SW 1271 (cell line): ENCODE measurements around the gene ANKDD1A.

Experiments
- DNase-seq, 2 experiments: peaks; one replicate each; lab custom pipeline; 2025; lab: John Stamatoyannopoulos, UW

Gene ANKDD1A

DNA sequence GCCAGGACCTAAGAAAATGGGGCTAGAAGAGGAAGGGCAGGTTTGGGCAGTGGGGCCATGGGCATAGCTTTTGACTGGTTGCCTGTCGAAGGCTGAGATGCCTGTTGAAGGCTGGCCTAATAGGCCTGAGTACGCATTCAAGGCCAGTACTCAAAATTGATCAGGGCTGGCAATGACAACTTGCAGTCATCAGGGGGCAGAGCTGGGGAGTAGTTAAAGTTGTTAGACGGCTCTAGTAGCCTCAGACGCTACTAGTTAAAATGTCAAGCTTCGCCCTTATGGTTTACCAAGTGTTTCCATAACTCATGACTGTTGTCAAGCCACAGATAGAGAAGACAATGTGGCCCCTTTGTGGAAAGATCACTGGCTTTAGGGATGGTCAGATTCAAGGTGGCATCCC is 49.3 kb downstream of the ANKDD1A start:
- DNase-seq, result no peak

DNA sequence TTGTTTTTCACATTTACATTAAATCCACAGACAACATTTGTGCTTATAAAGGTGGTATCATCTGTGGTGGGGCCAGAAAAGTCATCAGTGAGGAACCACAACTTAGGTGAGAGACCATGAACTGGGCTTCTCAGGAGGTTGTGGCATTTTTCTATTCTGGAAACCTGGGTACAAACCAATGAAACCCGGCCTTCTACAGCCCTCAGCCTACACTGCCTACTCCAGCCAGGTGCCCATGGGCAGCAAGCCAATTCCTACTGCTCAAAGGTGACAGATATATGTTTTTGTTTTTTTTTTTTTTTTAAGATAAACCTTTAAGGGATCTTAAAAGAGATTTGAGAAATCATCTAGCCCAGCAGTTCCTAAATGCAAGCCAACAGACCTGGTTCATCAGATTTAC is 57.7 kb downstream of the ANKDD1A start:
- no peak for DNase-seq

GRCh38 chr15:64970698-64971097 is 59.0 kb downstream of the ANKDD1A start:
- no peak for DNase-seq

- DNase-seq, result no peak
Measured at GRCh38 chr15:64975390-64975789, 63.7 kb downstream of the ANKDD1A start.

DNA sequence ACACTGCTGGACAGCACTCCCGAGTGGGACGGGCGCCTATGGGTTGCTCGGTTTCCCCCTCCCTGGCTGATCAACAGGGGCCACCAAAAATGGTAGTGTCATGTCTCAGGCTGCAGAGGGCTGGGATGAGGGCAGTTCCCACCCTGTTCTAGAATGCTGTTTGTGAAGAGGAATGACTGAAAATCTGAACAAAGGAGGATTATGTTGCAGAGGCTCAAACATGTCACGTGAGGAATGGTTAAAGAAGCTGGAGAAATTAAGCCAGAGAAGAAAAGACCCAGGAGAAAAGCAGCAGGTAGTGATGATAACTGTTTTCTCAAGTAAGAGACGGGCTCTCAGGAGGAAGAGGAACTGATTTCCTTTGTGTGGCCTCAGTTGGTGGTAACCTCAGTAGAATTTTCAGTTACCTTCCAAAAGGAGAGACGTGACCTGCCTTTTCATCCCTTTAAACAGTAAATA is 67.6 kb downstream of the ANKDD1A start:
- no peak for DNase-seq

DNA sequence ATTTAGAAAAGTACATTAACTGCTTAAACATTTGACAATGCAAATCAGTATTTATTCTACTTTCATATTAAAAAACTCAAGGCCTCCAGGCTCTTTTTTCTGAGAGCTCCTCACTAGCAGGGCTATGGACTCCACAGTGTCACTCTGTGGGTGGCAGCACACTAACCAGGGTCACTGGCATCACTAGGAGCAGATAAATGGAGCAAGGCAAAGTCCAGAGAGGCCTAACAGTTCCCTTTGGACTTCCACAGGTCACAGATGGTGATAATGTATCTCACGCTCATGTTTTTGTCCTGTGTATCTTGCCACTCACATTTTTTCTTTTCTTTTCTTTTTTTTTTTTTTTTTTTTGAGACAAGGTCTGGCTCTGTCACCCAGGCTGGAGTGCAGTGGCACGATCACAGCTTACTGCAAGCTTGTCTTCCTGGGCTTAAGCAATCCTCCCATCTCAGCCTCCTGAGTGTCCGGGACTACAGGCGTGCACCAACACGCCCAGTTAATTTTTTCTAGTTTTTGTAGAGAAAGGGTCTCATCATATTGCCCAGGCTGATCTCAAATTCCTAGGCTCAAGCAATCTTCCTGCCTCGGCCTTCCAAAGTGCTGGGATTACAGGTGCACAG is 70.2 kb downstream of the ANKDD1A start:
- DNase-seq, result no peak

- no peak for DNase-seq
Measured at GRCh38 chr15:64982472-64982871, 70.8 kb downstream of the ANKDD1A start.

DNA sequence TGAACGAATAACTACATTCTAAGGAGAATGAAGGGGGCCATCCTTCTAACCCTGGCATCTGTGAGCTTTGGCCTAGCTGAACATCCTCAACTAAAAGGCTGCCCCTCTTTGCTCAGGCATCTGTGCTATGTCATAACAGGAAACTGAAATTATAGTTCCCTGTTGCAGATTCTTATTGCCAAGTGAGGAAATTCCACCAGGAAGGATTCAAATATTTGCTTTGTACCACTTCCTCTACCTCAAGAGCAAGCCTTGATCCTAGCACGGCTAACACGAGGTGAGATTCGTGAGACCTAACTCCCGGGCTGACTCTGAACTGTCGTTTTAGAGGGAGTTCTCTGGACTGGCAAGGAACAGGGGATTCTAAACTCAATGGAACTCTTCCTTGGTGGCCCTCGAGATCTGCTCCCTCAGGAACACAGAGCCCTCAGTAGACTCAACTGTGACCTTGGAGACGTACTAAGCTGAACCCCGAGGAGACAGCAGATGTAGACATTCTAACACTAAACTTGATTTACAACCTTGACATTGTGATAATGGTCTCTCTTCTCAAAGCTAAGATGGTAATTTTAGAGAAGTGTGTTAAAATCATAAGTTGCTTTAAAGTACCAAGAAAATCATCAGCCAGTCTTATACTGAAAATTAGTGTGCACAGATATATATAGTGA is 73.8 kb downstream of the ANKDD1A start:
- no peak for DNase-seq

DNA sequence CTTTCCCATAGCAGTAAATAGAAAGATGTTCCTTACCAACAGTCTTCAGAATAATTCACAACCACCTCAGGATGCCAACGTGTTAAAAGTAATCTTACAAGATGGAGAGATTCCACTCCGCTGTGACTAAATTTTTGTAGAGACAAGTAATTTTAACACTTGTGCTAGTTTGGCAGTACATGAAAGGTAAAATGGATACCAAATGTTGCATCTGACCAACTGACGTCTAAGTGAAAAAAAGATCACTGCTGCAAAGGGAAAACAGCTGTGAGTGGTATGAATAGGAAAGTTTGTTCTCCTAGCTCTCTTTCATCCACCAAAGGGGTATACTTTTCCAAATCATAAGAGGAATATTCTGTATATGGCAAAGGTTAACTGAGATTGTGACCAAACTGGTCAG is 75.4 kb downstream of the ANKDD1A start:
- no peak for DNase-seq

GRCh38 chr15:64989416-64990167 is 77.9 kb downstream of the ANKDD1A start, which contains the start of gene SPG21:
TSS of gene SPG21 (minus strand) at chr15:64989914. CDS start at chr15:64983569, 6,345 bp downstream.
- DNase-seq, result peak; percentile 87 to 95

DNA sequence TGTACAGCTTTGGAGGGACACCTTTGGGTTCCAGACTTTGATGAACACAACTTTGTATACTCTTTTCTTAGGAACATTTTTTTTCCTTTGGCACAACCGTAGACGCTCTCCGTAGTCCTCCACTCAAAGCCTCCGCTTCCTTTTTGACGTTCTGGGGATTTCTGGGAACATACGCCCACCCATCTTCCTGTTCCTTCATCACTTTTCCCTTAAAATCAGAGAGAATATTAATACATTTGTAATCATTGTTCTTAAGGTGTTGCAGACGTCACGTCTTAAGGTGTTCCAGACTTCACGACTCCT is 78.4 kb downstream of the ANKDD1A start:
- no peak for DNase-seq

GRCh38 chr15:64991536-64992135 is 79.9 kb downstream of the ANKDD1A start:
- DNase-seq, result no peak

GRCh38 chr15:64993290-64993689 is 81.6 kb downstream of the ANKDD1A start:
- no peak for DNase-seq

DNA sequence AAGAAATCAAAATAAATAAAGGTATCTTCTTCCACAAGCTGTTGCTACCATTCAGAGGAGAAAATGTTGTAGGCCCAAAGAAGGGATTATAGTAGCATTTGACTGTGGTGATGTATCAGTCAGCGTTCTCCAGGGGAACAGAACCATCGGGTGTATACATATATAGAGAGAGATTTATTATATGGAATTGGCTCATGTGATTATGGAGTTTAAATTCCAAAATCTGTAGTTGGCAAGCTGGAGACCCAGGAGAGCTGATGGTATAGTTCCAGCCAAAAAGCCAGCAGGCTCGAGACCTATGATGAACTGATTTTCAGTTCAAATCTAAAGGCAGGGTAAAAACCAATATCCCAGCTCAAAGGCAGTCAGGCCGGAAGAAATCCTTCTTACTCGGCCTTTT is 85.4 kb downstream of the ANKDD1A start:
- no peak for DNase-seq

GRCh38 chr15:64997745-64998375 is 86.2 kb downstream of the ANKDD1A start:
- DNase-seq, result no peak

GRCh38 chr15:65004993-65005392 is 93.3 kb downstream of the ANKDD1A start:
- DNase-seq, result no peak

GRCh38 chr15:65006876-65007275 is 95.2 kb downstream of the ANKDD1A start:
- no peak for DNase-seq
